GM13976 (cell line): ENCODE measurements around the gene PROSER3.

Experiments used
- DNase-seq: peaks from one replicate; pipeline ENCODE4 v3.0.0; 2012; ENCODE audit warnings: low spot score
- CTCF ChIP-seq: IDR thresholded peaks from 2 replicates; pipeline ENCODE4 v1.5.1; 2012; ENCODE audit warnings: borderline replicate concordance, mild to moderate bottlenecking; ENCODE audit not compliant: insufficient read depth; ENCODE audit errors: extremely low read depth, missing control alignments, control extremely low read depth
- in situ Hi-C: fragments of 300-500 bp; cut with MboI; formaldehyde crosslinking; loops from one replicate; pipeline ENCODE4 v1.12.0; 2022; ENCODE audit warnings: low sequenced_read_pairs, mixed read lengths, inconsistent platforms; ENCODE audit not compliant: unreplicated experiment

Gene PROSER3

GRCh38 chr19:35773020-35773806 is 15.2 kb downstream of the PROSER3 start:
- in situ Hi-C loops = no loop called here
- TF ChIP-seq CTCF = no peak
- DNase-seq = no peak

- no peak for TF ChIP-seq CTCF
- DNase-seq = no peak
These were observed 16.5 kb downstream of the PROSER3 start for GRCh38 chr19:35774274-35775045.

GRCh38 chr19:35775046-35775297 is 17.0 kb downstream of the PROSER3 start:
- DNase-seq = no peak
- TF ChIP-seq CTCF = no peak
- in situ Hi-C loops = no loop called here

More at GRCh38 chr19:35774274-35775045, 16.5 kb downstream of the PROSER3 start:
- in situ Hi-C loops = no loop called here

- TF ChIP-seq CTCF = no peak
- peak; percentile 100 for DNase-seq
- in situ Hi-C loops = no loop called here
These were observed 17.5 kb downstream of the PROSER3 start, which contains the start of gene ARHGAP33 for GRCh38 chr19:35775298-35776101. Gene ARHGAP33 (plus strand): TSS chr19:35775564. CDS start chr19:35775659, 95 bp downstream.

- DNase-seq = no peak
- in situ Hi-C loops = no loop called here
- no peak for TF ChIP-seq CTCF
These were observed 18.3 kb downstream of the PROSER3 start for GRCh38 chr19:35776102-35776788.
